ENCODE data around the gene FNDC5. TPM values are rescaled to one million over a fixed set of nuclear protein-coding genes. Genes with fewer than 3 reads are reported as not detected.
A peak's percentile ranks its signal among the peaks of the same experiment; 100 is the strongest.

The FNDC5 gene
- total RNA-seq, 3 donors from 2014 or later, result 0.38 to 0.51 (median 0.41) TPM

GRCh38 chr1:32891241-32891570 is 20.5 kb upstream of the FNDC5 start:
- Histone ChIP-seq H3K4me3 (no peak overlapping the region), H3K36me3 (ENCODE audit: low read depth) (no peaks in the 10 kb centered on the region), H3K4me1 (ENCODE audit: low read depth) (peaks cover 13% of the 10 kb centered on the region), H3K9me3 (no peaks in the 10 kb centered on the region)
- DNase-seq, result no peak
- TF ChIP-seq, protein P1, sequence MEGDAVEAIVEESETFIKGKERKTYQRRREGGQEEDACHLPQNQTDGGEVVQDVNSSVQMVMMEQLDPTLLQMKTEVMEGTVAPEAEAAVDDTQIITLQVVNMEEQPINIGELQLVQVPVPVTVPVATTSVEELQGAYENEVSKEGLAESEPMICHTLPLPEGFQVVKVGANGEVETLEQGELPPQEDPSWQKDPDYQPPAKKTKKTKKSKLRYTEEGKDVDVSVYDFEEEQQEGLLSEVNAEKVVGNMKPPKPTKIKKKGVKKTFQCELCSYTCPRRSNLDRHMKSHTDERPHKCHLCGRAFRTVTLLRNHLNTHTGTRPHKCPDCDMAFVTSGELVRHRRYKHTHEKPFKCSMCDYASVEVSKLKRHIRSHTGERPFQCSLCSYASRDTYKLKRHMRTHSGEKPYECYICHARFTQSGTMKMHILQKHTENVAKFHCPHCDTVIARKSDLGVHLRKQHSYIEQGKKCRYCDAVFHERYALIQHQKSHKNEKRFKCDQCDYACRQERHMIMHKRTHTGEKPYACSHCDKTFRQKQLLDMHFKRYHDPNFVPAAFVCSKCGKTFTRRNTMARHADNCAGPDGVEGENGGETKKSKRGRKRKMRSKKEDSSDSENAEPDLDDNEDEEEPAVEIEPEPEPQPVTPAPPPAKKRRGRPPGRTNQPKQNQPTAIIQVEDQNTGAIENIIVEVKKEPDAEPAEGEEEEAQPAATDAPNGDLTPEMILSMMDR (IDR thresholded peaks at IDR 0.05), result no peak
- intact Hi-C loops (cut with DNase I, micrococcal nuclease), result no loop called here
- no peak for ATAC-seq

DNA sequence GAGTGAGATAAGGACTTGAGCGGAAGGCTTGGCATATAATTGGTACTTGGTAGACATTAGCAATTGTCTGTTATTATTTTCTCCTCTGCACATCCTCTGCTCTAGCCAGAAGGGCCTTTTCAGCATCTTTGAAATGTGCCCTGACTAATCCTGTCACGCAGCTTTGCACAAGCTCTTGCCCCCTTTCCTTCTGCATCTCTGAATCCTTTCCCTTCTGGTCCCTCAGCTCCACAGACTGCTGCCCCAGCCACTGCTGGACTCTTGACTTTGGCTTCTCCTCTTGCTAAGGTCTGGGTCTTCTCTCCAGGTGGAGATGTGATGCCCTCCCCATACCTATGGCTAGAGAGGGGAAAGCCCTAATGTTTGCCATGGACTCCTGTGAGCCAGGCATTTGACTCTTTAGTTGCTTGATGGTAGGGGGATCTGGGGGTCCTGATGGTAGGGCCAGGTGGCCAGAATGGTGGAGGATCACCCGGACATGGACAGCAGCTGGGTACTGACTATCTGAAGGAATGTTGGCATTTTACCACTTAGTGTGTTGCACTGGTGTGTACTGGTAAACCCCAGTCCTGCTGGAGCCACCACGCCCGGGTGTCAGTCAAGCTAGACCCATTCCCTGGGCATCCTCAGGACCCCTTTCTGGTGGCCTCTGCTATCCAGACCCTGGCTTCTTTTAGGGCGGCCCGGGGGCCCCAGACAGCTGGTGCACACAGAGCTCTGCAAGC is 20.0 kb upstream of the FNDC5 start:
- DNase-seq (no peak), ATAC-seq (no peak)
- no peak overlapping the region for H3K4me3 ChIP-seq
- H3K9me3 ChIP-seq, result no peaks in the 10 kb centered on the region
- TF ChIP-seq, protein P1 (IDR thresholded peaks at IDR 0.05), result no peak
- peaks cover 17% of the 10 kb centered on the region for H3K4me1 ChIP-seq (ENCODE audit: low read depth)
- intact Hi-C loops (cut with DNase I, micrococcal nuclease), result no loop called here
- no peaks in the 10 kb centered on the region for H3K36me3 ChIP-seq (ENCODE audit: low read depth)

DNA sequence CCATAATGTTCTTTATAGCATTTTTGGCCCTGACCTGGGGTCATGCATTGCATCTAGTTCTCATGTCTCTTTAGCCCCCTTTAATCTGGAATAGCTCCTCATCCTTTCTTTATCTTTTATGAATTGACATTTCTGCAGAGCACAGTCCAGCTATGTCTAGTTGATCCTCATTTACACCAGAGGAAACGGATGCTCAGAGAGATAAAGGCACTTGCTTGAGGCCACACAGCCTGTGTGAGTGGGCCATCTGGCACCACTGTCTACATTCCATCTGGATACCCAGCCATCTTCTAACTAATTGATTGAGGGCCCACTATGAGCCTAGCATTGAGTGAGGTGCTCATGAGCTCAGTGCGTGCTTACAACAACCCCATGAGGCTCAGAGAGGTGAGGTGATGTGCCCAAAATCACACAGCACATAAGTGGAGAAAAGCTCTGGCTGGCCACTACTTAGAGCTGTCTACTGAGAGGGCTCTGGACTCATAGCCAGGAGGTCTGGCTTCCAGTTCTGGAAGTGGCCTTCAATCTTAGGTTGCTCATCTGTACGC is 19.1 kb upstream of the FNDC5 start:
- Histone ChIP-seq H3K36me3 (ENCODE audit: low read depth) (no peaks in the 10 kb centered on the region), H3K4me1 (ENCODE audit: low read depth) (peaks cover 17% of the 10 kb centered on the region), H3K4me3 (no peak overlapping the region), H3K9me3 (no peaks in the 10 kb centered on the region)
- TF ChIP-seq, protein P1 (IDR thresholded peaks at IDR 0.05), result no peak
- DNase-seq (no peak), ATAC-seq (no peak)
- intact Hi-C loops (cut with DNase I, micrococcal nuclease), result no loop called here

GRCh38 chr1:32888677-32889420 is 18.1 kb upstream of the FNDC5 start:
- TF ChIP-seq, protein P1 (IDR thresholded peaks at IDR 0.05), result no peak
- DNase-seq, result peak in 1 of 3 donors; percentile 18
- no peak overlapping the region for H3K4me3 ChIP-seq
- H3K9me3 ChIP-seq, result no peaks in the 10 kb centered on the region
- intact Hi-C loops (cut with DNase I, micrococcal nuclease), result no loop called here
- ATAC-seq, result no peak
- peaks cover 10% of the 10 kb centered on the region for H3K4me1 ChIP-seq (ENCODE audit: low read depth)
- H3K36me3 ChIP-seq (ENCODE audit: low read depth), result no peaks in the 10 kb centered on the region

GRCh38 chr1:32888134-32888533 is 17.4 kb upstream of the FNDC5 start:
- no peak for ATAC-seq
- no peak for DNase-seq
- Histone ChIP-seq H3K36me3 (ENCODE audit: low read depth) (no peaks in the 10 kb centered on the region), H3K9me3 (no peaks in the 10 kb centered on the region), H3K4me3 (no peak overlapping the region), H3K4me1 (ENCODE audit: low read depth) (peaks cover 6% of the 10 kb centered on the region)
- TF ChIP-seq, protein P1 (IDR thresholded peaks at IDR 0.05), result no peak
- intact Hi-C loops (cut with DNase I, micrococcal nuclease), result no loop called here

Measured in mucosa of descending colon (tissue), 3 donors.